Ovary (tissue), 9 donors: ENCODE data around the gene RFX3. TPM values are rescaled to one million over a fixed set of nuclear protein-coding genes. Genes with fewer than 3 reads are reported as not detected.

Experiments
- DNase-seq, 5 donors: peaks; one replicate each; pipeline ENCODE4 v3.0.0-alpha.2; 2019 to 2020
- H3K27ac ChIP-seq, 2 donors: fragments of 200-600 bp; one replicate each; pipeline versions ENCODE4 v1.5.1 to v1.8.0; 2019 to 2022
- H3K27me3 ChIP-seq: fragments of 200-600 bp; one replicate; pipeline ENCODE4 v1.8.0; 2022
- H3K36me3 ChIP-seq: fragments of 200-600 bp; sonication (generic); one replicate; pipeline ENCODE4 v1.5.1; 2019
- H3K4me1 ChIP-seq: one replicate; pipeline ENCODE4 v1.8.1; 2013; ENCODE audit warnings: mild to moderate bottlenecking, moderate library complexity; ENCODE audit not compliant: insufficient read depth
- H3K4me3 ChIP-seq: fragments of 200-600 bp; sonication (generic); one replicate; pipeline ENCODE4 v1.5.1; 2017
- H3K9me3 ChIP-seq, 2 donors: fragments of 200-600 bp in 1 of 2; sonication (generic) in 1 of 2; one replicate each; pipeline versions ENCODE4 v1.5.1 to v1.8.1; 2013 to 2019; ENCODE audit warnings: mild to moderate bottlenecking in 1 of 2, moderate library complexity in 1 of 2
- CTCF ChIP-seq, 3 donors: fragments of 450-650 bp in 2 of 3; fragments of 200-600 bp in 1 of 3; IDR thresholded peaks; one replicate each; pipeline versions ENCODE4 v1.5.1 to v1.8.0; 2016 to 2022; ENCODE audit warnings: antibody characterized with exemption in 3 of 3, mild to moderate bottlenecking in 1 of 3
- EP300 ChIP-seq: sonication (generic); formaldehyde crosslinking; IDR thresholded peaks from one replicate; pipeline ENCODE4 v1.6.1; 2017; ENCODE audit warnings: antibody characterized with exemption
- POLR2A ChIP-seq: fragments of 450-650 bp; IDR thresholded peaks from one replicate; pipeline ENCODE4 v1.6.1; 2017; ENCODE audit warnings: antibody characterized with exemption, mild to moderate bottlenecking, moderate library complexity
- WGBS, 3 donors: extraction: QIAGEN DNeasy Blood & Tissue Kit in 1 of 3; methylation state at CpG; one replicate each; pipeline versions ENCODE4 v1.1.5 to v1.1.7; 2013 to 2017; 5-methylcytosine and 5-hydroxymethylcytosine counted together
- intact Hi-C, 4 donors: fragments of 100-400 bp; cut with DNase I; formaldehyde crosslinking; loops; one replicate each; pipeline versions ENCODE4 v1.11.0 to v1.15.1; 2022 to 2023
- polyA plus RNA-seq, 2 donors: library from polyadenylated mRNA; stranded (reverse); fragments of 200-250 nt in 1 of 2; fragments of 350-450 nt in 1 of 2; fragmentation: Illumina TruSeq in 1 of 2; extraction: RNeasy Lipid Tissue Mini Kit (QIAGEN cat#74804) in 1 of 2; gene quantifications; one replicate each; pipeline ENCODE4 v1.2.3, GENCODE V29; 2013 to 2014
- total RNA-seq, 7 donors: library from RNA; depleted of rRNA in 2 of 7; stranded (reverse); fragments of >200 nt in 2 of 7; fragmentation: NEBNext Ultra II Directional in 3 of 7; extraction: Animal tissue kit (Norgen Biotek cat#: 25700) in 3 of 7; gene quantifications; one replicate each; pipeline versions ENCODE4 v1.1.0 to v1.2.4, GENCODE V29; 2016 to 2023
- donor health status: DM: no; HTN: no; CAD: no; lungs with moderate emphysema.
- donor health status: DM: no; HTN: no; CAD: no.
- donor health status: Bipolar disorder and iron deficiency.
- donor health status: DM: yes; HTN: yes; CAD: no.
- donor health status: DM: no; HTN: no; CAD: no.
- donor health status: DM: yes; HTN: yes; CAD: no.

Gene RFX3
- total and polyA plus RNA-seq, 9 donors = 2.6 to 22.7 (median 15.4) TPM

- Histone ChIP-seq H3K4me3 (no peak overlapping the region), H3K36me3 (no peaks in the 10 kb centered on the region), H3K9me3 (no peaks in the 10 kb centered on the region), H3K27ac (no peak overlapping the region), H3K4me1 (no peaks in the 10 kb centered on the region), H3K27me3 (no peaks in the 10 kb centered on the region)
- TF ChIP-seq CTCF (IDR thresholded peaks at IDR 0.05) = no peak
- no peak for TF ChIP-seq EP300
- TF ChIP-seq POLR2A = no peak
- intact Hi-C loops = no loop called here
- WGBS, 3 donors = 63 to 81% (median 78%) methylated on average over 3 of the region's 3 CpGs
- no peak for DNase-seq
Observed at GRCh38 chr9:3336951-3337350, 188.8 kb downstream of the RFX3 start.

GRCh38 chr9:3332802-3333201 is 193.0 kb downstream of the RFX3 start:
- no peaks in the 10 kb centered on the region for H3K4me1 ChIP-seq
- H3K9me3 ChIP-seq = no peaks in the 10 kb centered on the region
- WGBS, 3 donors = 57 to 60% (median 58%) methylated on average over 2 of the region's 2 CpGs
- no peak overlapping the region for H3K4me3 ChIP-seq
- no peak overlapping the region for H3K27ac ChIP-seq
- H3K27me3 ChIP-seq = no peaks in the 10 kb centered on the region
- no peak for DNase-seq
- H3K36me3 ChIP-seq = no peaks in the 10 kb centered on the region
- intact Hi-C loops = no loop called here
- TF ChIP-seq POLR2A (no peak), EP300 (no peak), CTCF (IDR thresholded peaks at IDR 0.05) (no peak)

- TF ChIP-seq EP300 (no peak), CTCF (IDR thresholded peaks at IDR 0.05) (no peak), POLR2A (no peak)
- 80 to 83% (median 81%) methylated on average over 2 of the region's 2 CpGs for WGBS, 3 donors
- intact Hi-C loops = no loop called here
Observed at GRCh38 chr9:3331801-3332200, 194.0 kb downstream of the RFX3 start.

GRCh38 chr9:3330792-3331420 is 194.9 kb downstream of the RFX3 start:
- Histone ChIP-seq H3K27ac (no peak overlapping the region), H3K36me3 (no peaks in the 10 kb centered on the region), H3K4me1 (no peaks in the 10 kb centered on the region), H3K9me3 (no peaks in the 10 kb centered on the region), H3K4me3 (no peak overlapping the region), H3K27me3 (no peaks in the 10 kb centered on the region)
- intact Hi-C loops = no loop called here
- no peak for TF ChIP-seq CTCF (IDR thresholded peaks at IDR 0.05)
- no peak for TF ChIP-seq EP300
- no peak for TF ChIP-seq POLR2A
- DNase-seq = no peak

More at GRCh38 chr9:3331801-3332200, 194.0 kb downstream of the RFX3 start:
- Histone ChIP-seq H3K4me3 (no peak overlapping the region), H3K4me1 (no peaks in the 10 kb centered on the region), H3K36me3 (no peaks in the 10 kb centered on the region), H3K27ac (no peak overlapping the region), H3K9me3 (no peaks in the 10 kb centered on the region), H3K27me3 (no peaks in the 10 kb centered on the region)
- no peak for DNase-seq
